Activated T-helper 1 cell treated with anti-CD3 and anti-CD28 coated beads, Interleukin-2, amount 50 U/mL, for 16 hours (primary cell): ENCODE results near the gene IL10.
A peak's percentile ranks its signal among the peaks of the same experiment; 100 is the strongest.
"Not testable (repeated sequence)": the region's sequence is repeated elsewhere in the genome, so short reads cannot be mapped to it uniquely, and the experiment has no call there.

ENCODE experiments used
- DNase-seq, 2 donors: peaks; one replicate each; pipeline ENCODE4 v3.0.0-alpha.2; 2020; ENCODE audit warnings: low read depth in 1 of 2, low spot score in 1 of 2

IL10 gene

GRCh38 chr1:206794294-206794908 lies 22.1 kb upstream of the IL10 start:
- DNase-seq: peak in 1 of 2 donors; percentile 27

- no peak for DNase-seq
These were observed 21.3 kb upstream of the IL10 start for GRCh38 chr1:206793620-206794019.

- DNase-seq: no peak
These were observed 20.8 kb upstream of the IL10 start for GRCh38 chr1:206792939-206793607.

- DNase-seq: no peak
These were observed 18.4 kb upstream of the IL10 start for GRCh38 chr1:206790502-206791250.

- no peak for DNase-seq
These were observed 16.3 kb upstream of the IL10 start for GRCh38 chr1:206788487-206789050.

GRCh38 chr1:206787891-206788290 lies 15.6 kb upstream of the IL10 start:
- no peak for DNase-seq

- DNase-seq: no peak
These were observed 14.1 kb upstream of the IL10 start for GRCh38 chr1:206786212-206786886.

- no peak for DNase-seq
These were observed 13.0 kb upstream of the IL10 start for GRCh38 chr1:206785182-206785765.

- peak; percentile 44 to 76 for DNase-seq
These were observed 12.2 kb upstream of the IL10 start for GRCh38 chr1:206784471-206784903.

- DNase-seq: no peak
These were observed 11.2 kb upstream of the IL10 start for GRCh38 chr1:206783506-206783905.

GRCh38 chr1:206782448-206782847 lies 10.2 kb upstream of the IL10 start:
- DNase-seq: no peak

- DNase-seq: no peak
These were observed 7.3 kb upstream of the IL10 start for GRCh38 chr1:206779638-206780037.

- not testable (repeated sequence) for DNase-seq
These were observed 6.6 kb upstream of the IL10 start for GRCh38 chr1:206778911-206779310.

GRCh38 chr1:206778031-206778430 lies 5.7 kb upstream of the IL10 start:
- DNase-seq: no peak

GRCh38 chr1:206776229-206776628 lies 3.9 kb upstream of the IL10 start:
- no peak for DNase-seq

- no peak for DNase-seq
These were observed 1.8 kb upstream of the IL10 start for GRCh38 chr1:206774093-206774492.

GRCh38 chr1:206771338-206771692 lies 979 bp downstream of the IL10 start:
- no peak for DNase-seq

- DNase-seq: no peak
These were observed 1.6 kb downstream of the IL10 start, which contains the start of gene IL19 for GRCh38 chr1:206770531-206771337. Gene IL19 (plus strand): TSS chr1:206770773. CDS start chr1:206836663, 65,890 bp downstream.

GRCh38 chr1:206769304-206769731 lies 3.0 kb downstream of the IL10 start:
- peak in 1 of 2 donors; percentile 30 for DNase-seq
